Ectodermal cell (in vitro differentiated cells): ENCODE measurements around the gene PSMA2.

Experiments
- H3K27ac ChIP-seq: 2 replicates; pipeline ENCODE4 v1.7.0; 2013; ENCODE audit warnings: mild to moderate bottlenecking, low read depth, low read length; ENCODE audit not compliant: insufficient read depth, poor library complexity, severe bottlenecking
- H3K27me3 ChIP-seq: 2 replicates; pipeline ENCODE4 v1.7.0; 2013; ENCODE audit warnings: mild to moderate bottlenecking, low read length; ENCODE audit not compliant: insufficient read depth, control insufficient read depth, poor library complexity, severe bottlenecking
- H3K36me3 ChIP-seq: one replicate; pipeline ENCODE4 v1.7.0; 2013; ENCODE audit warnings: low read length; ENCODE audit not compliant: control insufficient read depth, insufficient read depth
- H3K4me1 ChIP-seq: one replicate; pipeline ENCODE4 v1.7.0; 2013; ENCODE audit warnings: low read length; ENCODE audit not compliant: control insufficient read depth, insufficient read depth
- H3K4me3 ChIP-seq: 2 replicates; pipeline ENCODE4 v1.7.0; 2013; ENCODE audit warnings: low read depth, low read length, control low read depth; ENCODE audit not compliant: insufficient read depth
- H3K9me3 ChIP-seq: 2 replicates; pipeline ENCODE4 v1.7.0; 2013; ENCODE audit warnings: mild to moderate bottlenecking, low read length, moderate library complexity; ENCODE audit not compliant: control insufficient read depth
- WGBS, 2 experiments: methylation state at CpG; one replicate each; pipeline ENCODE4 v1.1.7; 2013; ENCODE audit warnings: missing lambda C conversion rate in 2 of 2; 5-methylcytosine and 5-hydroxymethylcytosine counted together

The PSMA2 gene

DNA sequence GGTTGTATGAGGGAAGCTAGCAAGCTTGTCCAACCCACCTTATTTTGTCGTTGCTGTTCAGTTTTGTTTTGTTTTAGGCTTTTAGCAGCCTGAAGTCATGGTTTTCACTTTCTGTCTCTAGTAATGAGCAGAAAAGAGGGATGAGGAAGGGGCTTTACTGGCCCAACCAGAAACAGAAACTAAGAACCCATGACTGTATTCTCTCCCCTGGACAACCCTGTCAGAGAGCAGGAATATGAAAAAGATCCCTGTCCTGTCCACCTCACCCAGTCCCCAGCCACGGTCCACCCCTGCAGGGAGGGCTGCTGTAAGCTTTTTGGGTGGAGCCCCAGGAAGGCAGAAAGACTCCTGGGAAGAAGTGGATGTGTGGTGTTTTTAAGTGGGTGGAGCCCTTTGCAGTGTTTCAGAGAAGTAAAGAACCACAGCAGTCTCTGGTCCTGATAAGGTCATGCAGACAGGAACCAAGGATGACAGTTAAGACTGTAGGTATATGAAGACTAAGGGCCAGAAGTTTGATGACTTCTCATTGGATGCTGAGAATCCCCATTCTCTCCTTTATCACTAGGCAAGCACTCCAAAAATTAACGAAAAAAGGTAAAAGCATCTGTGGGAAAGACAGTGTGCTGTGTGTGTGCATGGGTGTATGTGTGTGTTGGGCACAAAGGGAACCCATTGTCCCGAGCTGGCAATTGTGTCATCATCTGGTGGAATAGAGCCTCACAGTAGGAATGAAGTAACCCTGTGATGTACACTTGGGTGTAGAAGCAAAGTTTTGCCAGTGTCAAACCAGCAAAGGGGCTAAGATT, 14.1 kb upstream of the PSMA2 start:
- Histone ChIP-seq H3K9me3 (no peaks in the 10 kb centered on the region), H3K4me3 (no peak overlapping the region), H3K4me1 (no peaks in the 10 kb centered on the region), H3K27ac (no peak overlapping the region), H3K36me3 (no peaks in the 10 kb centered on the region), H3K27me3 (no peaks in the 10 kb centered on the region)
- 82 to 88% methylated on average over 4 of the region's 4 CpGs for WGBS, 2 experiments

DNA sequence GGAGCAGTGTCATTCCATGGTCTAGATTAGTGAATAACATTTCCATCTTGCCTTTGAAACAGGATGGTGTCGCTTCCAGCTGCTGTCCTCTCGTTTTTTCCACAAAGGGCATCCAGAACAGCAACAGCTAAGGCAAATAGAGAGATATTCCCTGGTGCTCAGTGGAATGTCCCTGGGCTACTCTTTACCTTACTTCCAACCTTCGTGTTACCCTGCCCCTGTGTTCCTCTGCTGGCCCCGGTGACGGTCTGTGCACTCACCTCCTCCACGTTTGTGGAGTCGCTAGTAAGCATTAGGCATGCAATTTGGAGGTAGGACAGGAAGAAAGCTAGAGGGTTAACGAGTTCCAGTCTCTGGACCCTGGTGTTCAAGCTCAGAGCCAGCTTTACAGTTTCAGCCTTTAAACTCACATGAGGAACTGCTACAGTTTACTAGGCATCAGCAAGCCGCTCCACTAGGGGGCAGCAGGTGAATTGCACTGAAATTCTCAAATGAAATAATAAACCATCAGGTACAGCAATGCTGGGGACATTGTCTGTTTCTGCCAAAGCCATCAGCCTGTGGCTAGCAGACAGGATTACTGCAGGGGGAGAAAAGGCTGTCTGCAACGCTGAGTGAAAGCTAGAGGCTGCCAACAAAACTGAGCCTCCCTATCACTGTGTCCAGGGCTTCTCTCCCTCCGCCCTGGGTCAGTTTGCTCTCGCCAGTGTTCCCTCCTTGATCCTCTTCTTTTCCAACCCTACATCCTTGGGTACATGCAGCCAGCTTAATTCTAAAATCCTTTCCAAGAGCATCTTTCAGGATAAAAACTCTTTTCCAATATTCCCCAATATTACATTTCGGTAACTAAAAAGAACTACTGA, 9.2 kb upstream of the PSMA2 start:
- Histone ChIP-seq H3K4me1 (no peaks in the 10 kb centered on the region), H3K4me3 (no peak overlapping the region), H3K27ac (no peak overlapping the region), H3K36me3 (peaks cover 10% of the 10 kb centered on the region), H3K9me3 (no peaks in the 10 kb centered on the region), H3K27me3 (no peaks in the 10 kb centered on the region)
- WGBS, 2 experiments = 52 to 55% methylated on average over 13 of the region's 13 CpGs

DNA sequence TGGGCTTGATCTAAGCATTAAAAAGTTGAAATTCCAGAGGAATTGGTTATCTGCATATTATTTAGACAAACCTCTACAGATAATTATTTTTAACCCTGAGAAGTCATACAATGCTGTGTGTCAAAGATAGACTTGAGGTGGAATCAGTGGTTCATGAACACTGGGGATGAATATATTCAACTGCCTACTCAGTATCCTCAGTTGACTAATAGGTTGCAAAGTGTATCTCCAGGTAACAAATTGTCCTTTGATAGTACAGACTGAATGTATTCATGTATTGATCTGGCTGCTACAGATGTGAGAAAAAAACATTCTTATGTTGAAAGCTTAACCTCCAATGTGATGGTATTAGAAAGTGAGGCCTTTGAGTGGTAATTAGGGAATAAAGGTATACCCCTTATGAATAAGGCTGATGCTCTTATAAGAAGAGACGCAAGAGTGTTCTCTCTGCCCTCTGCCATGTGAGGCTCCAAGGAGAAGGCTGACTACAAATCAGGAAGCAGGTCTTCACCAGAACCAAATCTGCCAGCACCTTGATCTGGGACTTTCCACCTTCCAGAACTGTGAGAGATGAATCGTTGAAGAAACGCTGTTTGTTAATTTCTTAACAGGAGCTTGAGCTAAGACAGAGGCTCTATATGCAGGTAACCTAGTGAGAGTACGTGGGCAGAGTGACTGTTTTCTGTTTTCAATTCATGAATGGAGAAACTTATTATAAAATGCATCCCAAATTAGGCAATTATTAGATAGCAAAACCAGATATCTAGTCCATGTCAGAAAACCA, 7.7 kb upstream of the PSMA2 start:
- H3K4me3 ChIP-seq = no peak overlapping the region
- 73 to 81% methylated on average over 3 to 4 of the region's 4 CpGs for WGBS, 2 experiments
- H3K9me3 ChIP-seq = no peaks in the 10 kb centered on the region
- no peaks in the 10 kb centered on the region for H3K27me3 ChIP-seq
- no peak overlapping the region for H3K27ac ChIP-seq
- H3K4me1 ChIP-seq = no peaks in the 10 kb centered on the region
- peaks cover 22% of the 10 kb centered on the region for H3K36me3 ChIP-seq

DNA sequence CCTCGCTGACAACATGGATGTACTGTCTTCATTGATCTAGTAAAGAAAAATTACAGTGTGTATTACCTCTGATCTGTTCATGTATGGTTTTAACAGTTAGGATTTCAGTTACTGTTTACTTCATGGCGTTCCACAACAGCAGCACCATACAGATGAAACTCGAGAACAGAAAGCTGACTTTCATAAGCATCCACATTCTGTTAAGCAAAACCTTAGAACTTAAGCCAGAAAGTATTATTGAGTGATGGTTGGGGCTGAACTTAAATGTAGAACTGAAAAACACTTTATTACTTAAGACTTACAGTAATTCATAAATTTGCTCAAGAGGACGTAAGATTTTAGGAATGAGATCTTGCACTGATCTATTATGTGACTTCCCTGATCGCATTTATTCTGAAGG, 3.9 kb upstream of the PSMA2 start:
- H3K9me3 ChIP-seq = no peaks in the 10 kb centered on the region
- H3K4me3 ChIP-seq = no peak overlapping the region
- peaks cover 22% of the 10 kb centered on the region for H3K36me3 ChIP-seq
- 95 to 96% methylated on average over 5 of the region's 5 CpGs for WGBS, 2 experiments
- H3K27ac ChIP-seq = no peak overlapping the region
- no peaks in the 10 kb centered on the region for H3K4me1 ChIP-seq
- no peaks in the 10 kb centered on the region for H3K27me3 ChIP-seq

DNA sequence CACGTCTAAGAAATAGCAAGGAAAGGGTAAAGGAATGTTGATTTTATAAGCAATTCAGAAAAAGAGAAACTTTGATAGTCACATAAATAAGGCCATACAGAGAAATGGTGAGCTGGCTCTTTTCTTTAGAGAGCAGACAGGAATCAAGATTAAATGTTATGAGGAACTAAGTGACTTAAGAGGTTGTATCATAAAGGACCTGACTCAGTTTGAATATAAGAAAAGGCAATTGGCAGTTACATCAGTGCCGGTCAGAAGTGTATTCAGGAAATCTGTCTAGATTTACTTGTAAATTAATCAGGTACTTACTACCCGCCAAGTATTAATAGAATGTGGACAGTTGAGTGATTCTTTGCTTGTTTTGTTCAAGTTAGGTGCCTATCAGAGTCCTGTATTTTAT, 2.3 kb upstream of the PSMA2 start:
- Histone ChIP-seq H3K9me3 (no peaks in the 10 kb centered on the region), H3K4me3 (no peak overlapping the region), H3K27ac (no peak overlapping the region), H3K27me3 (no peaks in the 10 kb centered on the region), H3K4me1 (peaks cover 10% of the 10 kb centered on the region), H3K36me3 (peaks cover 19% of the 10 kb centered on the region)
- 91% methylated on average over 3 of the region's 3 CpGs for WGBS, 2 experiments

DNA sequence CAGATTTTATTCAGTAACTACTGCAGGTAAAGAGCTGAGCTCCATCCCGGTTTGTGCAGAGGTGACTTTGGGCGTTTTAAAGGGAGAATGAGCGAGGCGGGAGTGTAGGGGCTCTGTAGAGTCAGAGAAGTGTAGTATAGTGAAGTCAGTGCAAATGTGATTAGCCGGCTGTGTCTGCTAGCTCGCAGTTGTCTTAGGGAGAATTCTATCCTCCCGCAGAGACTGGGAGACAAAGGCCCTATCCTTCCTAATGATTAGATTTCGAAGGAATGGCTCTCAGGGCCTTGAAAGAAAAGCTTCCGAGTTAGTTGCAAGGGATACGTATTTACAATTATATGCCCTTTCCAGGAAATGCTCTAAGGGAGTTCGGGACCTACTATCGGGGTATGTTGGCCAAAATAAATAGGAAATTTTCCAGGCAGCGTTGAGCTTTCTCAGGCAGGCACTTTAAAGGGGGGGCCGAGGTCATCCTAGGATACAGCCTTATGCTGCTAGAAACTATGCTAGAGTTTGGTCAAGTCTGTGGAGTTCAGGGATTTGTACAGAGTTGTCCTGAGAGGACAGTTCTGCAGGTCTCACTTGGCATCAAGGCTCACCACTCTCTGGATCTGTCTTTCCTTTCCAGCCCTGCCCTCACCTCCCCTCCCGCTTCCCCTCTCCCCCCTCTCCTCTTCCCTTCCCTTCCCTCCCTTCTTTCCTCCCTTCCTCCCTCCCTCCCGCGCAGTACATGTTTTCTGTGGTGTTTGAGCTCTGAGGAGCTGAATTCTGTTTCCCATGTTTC, 1.0 kb upstream of the PSMA2 start:
- Histone ChIP-seq H3K27ac (no peak overlapping the region), H3K4me1 (peaks cover 10% of the 10 kb centered on the region), H3K9me3 (no peaks in the 10 kb centered on the region), H3K27me3 (no peaks in the 10 kb centered on the region), H3K4me3 (peak overlapping the region; percentile 80), H3K36me3 (peaks cover 12% of the 10 kb centered on the region)
- 2 to 5% methylated on average over 15 to 17 of the region's 17 CpGs for WGBS, 2 experiments

DNA sequence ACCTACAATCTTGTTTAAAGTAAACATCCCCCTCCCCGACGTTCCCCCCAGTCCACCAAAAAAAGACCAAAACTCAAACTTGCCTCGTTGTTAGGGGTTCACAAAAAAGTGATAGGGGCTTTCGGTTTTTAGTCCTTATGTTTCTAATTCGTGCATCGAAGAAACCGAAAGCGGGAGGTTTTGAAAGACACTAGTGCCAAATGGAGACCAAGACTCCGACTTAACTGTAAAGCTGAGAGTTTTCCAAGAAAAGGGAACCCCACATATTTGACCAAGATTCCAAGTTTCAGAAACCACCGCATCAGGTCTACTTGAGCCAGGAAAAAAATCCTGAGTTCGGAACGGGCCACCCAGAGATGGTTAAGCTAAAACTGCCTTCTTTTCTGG, 534 bp downstream of the PSMA2 start:
- Histone ChIP-seq H3K9me3 (no peaks in the 10 kb centered on the region), H3K4me1 (peaks cover 10% of the 10 kb centered on the region), H3K36me3 (peaks cover 14% of the 10 kb centered on the region), H3K27ac (peak overlapping the region; percentile 32), H3K27me3 (no peaks in the 10 kb centered on the region), H3K4me3 (peak overlapping the region; percentile 80)
- 1% methylated on average over 11 to 12 of the region's 12 CpGs for WGBS, 2 experiments

DNA sequence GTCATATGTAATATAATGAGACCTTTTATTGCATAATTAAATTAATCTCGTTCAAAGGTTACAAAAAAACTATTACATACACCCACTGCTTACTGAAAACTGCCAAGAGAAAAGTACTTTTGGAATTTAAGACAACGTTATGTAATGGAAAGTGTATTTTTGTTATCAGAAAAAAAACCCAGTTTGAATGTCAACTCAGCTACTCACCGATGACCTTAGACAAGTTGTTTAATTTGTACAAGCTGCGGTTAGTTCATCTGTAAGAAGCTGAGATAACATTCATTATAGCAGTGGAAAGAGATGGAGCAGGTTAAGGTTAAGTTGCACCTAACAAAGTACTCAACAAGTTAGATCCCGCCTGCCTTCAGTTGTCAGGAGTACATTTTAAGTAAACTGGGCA, 1.1 kb downstream of the PSMA2 start:
- Histone ChIP-seq H3K36me3 (peaks cover 18% of the 10 kb centered on the region), H3K27ac (no peak overlapping the region), H3K27me3 (no peaks in the 10 kb centered on the region), H3K4me1 (peaks cover 10% of the 10 kb centered on the region), H3K4me3 (peak overlapping the region; percentile 80), H3K9me3 (no peaks in the 10 kb centered on the region)
- WGBS, 2 experiments = 34 to 35% methylated on average over 4 of the region's 5 CpGs

DNA sequence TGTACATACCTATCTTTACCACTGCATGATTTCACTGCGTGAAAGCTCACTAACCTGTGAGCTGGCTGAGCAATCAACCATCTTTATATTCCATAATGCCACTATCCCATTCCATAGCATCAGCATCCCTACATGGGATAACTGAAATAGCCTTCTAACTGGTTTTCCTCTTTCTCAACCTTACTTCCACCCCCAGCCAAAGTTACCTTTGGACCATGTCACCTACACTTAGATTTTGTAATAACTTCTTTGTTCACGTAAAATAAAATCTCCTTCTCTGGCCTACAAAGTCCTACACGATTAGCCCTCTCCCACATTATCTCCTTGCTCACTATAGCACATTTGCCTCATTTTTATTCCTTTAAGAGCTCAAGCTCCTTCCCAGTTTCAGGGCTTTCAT, 2.5 kb downstream of the PSMA2 start:
- peaks cover 20% of the 10 kb centered on the region for H3K36me3 ChIP-seq
- peaks cover 10% of the 10 kb centered on the region for H3K4me1 ChIP-seq
- WGBS, 2 experiments = 61 to 62% methylated on average over 3 of the region's 3 CpGs
- H3K4me3 ChIP-seq = no peak overlapping the region
- H3K9me3 ChIP-seq = no peaks in the 10 kb centered on the region
- H3K27me3 ChIP-seq = no peaks in the 10 kb centered on the region
- H3K27ac ChIP-seq = no peak overlapping the region
